SU-DHL-6 (cell line): Measurements from ENCODE around the gene CXCL10.

ENCODE experiments used
- H2AFZ ChIP-seq: fragments of 200-600 bp; sonication (generic); 2 replicates; pipeline ENCODE4 v1.6.1; 2014; ENCODE audit warnings: low read depth, mild to moderate bottlenecking, moderate library complexity, mixed read lengths, antibody characterized with exemption, low read length; ENCODE audit not compliant: severe bottlenecking
- H3F3A ChIP-seq: fragments of 200-600 bp; shearing (Covaris generic); 2 replicates; pipeline ENCODE4 v1.6.0; 2016; ENCODE audit warnings: antibody characterized with exemption, mild to moderate bottlenecking; ENCODE audit not compliant: insufficient read depth
- H3K27ac ChIP-seq: fragments of 200-600 bp; sonication (generic); 2 replicates; pipeline ENCODE4 v1.5.1; 2016; ENCODE audit warnings: low read depth, mild to moderate bottlenecking, low read length, moderate library complexity, mixed read lengths
- H3K27me3 ChIP-seq: fragments of 200-600 bp; sonication (generic), shearing (Covaris generic); 2 replicates; pipeline ENCODE4 v1.6.0; 2014; ENCODE audit warnings: mild to moderate bottlenecking, low read length
- H3K36me3 ChIP-seq: fragments of 200-600 bp; sonication (generic); 2 replicates; pipeline ENCODE4 v1.6.1; 2014; ENCODE audit warnings: mild to moderate bottlenecking, low read length, mixed read lengths
- H3K4me2 ChIP-seq: fragments of 300-600, 200-600 bp; shearing (Covaris generic), sonication (generic); 2 replicates; pipeline ENCODE4 v1.6.0; 2014; ENCODE audit warnings: low read length, low read depth, mild to moderate bottlenecking; ENCODE audit not compliant: poor library complexity, severe bottlenecking
- H3K4me3 ChIP-seq: fragments of 200-600 bp; sonication (generic); 2 replicates; pipeline ENCODE4 v1.5.1; 2014; ENCODE audit warnings: antibody characterized with exemption, low read length, mild to moderate bottlenecking, mixed read lengths; ENCODE audit not compliant: insufficient read depth, poor library complexity, severe bottlenecking
- H3K79me2 ChIP-seq: fragments of 200-600 bp; sonication (generic); 2 replicates; pipeline ENCODE4 v1.6.1; 2014; ENCODE audit warnings: mild to moderate bottlenecking, low read length, moderate library complexity; ENCODE audit not compliant: insufficient read depth
- H3K9ac ChIP-seq: fragments of 200-600 bp; sonication (generic); 2 replicates; pipeline ENCODE4 v1.7.0; 2014; ENCODE audit warnings: mild to moderate bottlenecking, low read length
- H3K9me2 ChIP-seq: fragments of 200-600 bp; sonication (generic); replicated peaks from 2 replicates; pipeline ENCODE4 v1.6.1; 2014; ENCODE audit warnings: low read length; ENCODE audit not compliant: insufficient read depth
- H3K9me3 ChIP-seq: fragments of 200-600 bp; sonication (generic); 2 replicates; pipeline ENCODE4 v1.6.1; 2014; ENCODE audit warnings: low read length, mixed read lengths; ENCODE audit not compliant: insufficient read depth
- H4K20me1 ChIP-seq: fragments of 200-600 bp; sonication (generic); 2 replicates; pipeline ENCODE4 v1.6.1; 2014; ENCODE audit warnings: low read depth, mild to moderate bottlenecking, antibody characterized with exemption, low read length, moderate library complexity, mixed read lengths
- EZH2phosphoT487 ChIP-seq: fragments of 200-600 bp; sonication (generic), shearing (Covaris generic); conservative IDR thresholded peaks from 2 replicates; pipeline ENCODE4 v1.6.1; 2018; ENCODE audit warnings: mild to moderate bottlenecking, antibody characterized with exemption, low read length, moderate library complexity, mixed read lengths
- TF ChIP-seq, protein P1 (sequence below): fragments of 200-600 bp; sonication (generic); IDR thresholded peaks from one replicate; pipeline ENCODE4 v1.5.1; 2017; ENCODE audit warnings: antibody characterized with exemption, mild to moderate bottlenecking, low read length, moderate library complexity; ENCODE audit not compliant: insufficient read depth, poor library complexity, severe bottlenecking

Gene CXCL10

DNA sequence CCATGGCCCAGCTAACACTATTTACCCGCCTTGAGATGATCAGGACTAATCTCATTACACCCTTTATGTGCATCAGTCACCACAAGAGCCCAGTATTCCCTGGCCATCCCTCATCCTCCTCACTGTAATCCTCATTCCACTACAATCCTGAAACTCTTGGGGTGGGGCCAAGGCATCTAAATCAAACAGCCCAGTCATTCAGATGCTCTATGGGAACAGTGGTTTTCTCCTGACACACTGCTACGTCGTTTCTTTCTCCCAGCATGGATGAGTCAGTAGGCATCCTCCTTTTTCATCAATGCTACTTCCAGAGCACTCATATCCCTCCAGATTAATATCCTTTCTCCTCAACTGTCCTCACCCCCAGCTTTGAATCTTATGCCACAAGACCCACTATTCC, 38.2 kb downstream of the CXCL10 start:
- Histone ChIP-seq H3K27ac (no peak overlapping the region), H3K9ac (no peak overlapping the region), H4K20me1 (peaks cover 3% of the 10 kb centered on the region; the same call in 1 of the 2 replicates), H3K9me2 (no peaks in the 10 kb centered on the region), H3K27me3 (no peaks in the 10 kb centered on the region), H2AFZ (no peak overlapping the region), H3K79me2 (peaks cover 59% of the 10 kb centered on the region), H3K4me2 (no peak overlapping the region), H3K36me3 (no peaks in the 10 kb centered on the region), H3K4me3 (no peak overlapping the region), H3K9me3 (no peaks in the 10 kb centered on the region), H3F3A (no peaks in the 10 kb centered on the region)
- TF ChIP-seq, protein P1, sequence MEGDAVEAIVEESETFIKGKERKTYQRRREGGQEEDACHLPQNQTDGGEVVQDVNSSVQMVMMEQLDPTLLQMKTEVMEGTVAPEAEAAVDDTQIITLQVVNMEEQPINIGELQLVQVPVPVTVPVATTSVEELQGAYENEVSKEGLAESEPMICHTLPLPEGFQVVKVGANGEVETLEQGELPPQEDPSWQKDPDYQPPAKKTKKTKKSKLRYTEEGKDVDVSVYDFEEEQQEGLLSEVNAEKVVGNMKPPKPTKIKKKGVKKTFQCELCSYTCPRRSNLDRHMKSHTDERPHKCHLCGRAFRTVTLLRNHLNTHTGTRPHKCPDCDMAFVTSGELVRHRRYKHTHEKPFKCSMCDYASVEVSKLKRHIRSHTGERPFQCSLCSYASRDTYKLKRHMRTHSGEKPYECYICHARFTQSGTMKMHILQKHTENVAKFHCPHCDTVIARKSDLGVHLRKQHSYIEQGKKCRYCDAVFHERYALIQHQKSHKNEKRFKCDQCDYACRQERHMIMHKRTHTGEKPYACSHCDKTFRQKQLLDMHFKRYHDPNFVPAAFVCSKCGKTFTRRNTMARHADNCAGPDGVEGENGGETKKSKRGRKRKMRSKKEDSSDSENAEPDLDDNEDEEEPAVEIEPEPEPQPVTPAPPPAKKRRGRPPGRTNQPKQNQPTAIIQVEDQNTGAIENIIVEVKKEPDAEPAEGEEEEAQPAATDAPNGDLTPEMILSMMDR: no peak
- TF ChIP-seq EZH2phosphoT487: no peak

DNA sequence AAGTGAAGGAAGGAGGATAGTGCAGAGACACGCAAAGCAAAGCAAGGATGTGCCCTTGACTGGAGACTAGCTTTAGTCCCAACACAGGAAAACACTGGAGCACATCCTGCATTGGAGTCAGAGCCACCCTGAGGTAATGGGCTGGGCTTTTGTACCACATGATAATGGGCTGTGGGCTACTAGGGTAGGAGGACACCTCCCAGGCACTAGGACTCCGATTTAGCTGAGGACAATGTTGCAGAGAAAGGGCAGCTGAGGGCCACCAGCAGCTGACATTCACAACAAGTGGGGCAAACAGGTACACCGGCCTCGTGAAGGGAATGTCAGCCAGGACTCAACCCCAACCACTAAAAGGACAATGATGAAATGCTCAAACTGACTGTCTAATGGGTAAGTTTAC, 42.7 kb downstream of the CXCL10 start:
- Histone ChIP-seq H2AFZ (no peak overlapping the region), H3K36me3 (0 out of 2 replicates have a peak, but pooled peaks cover 6% of the 10 kb centered on the region), H3K27ac (no peak overlapping the region), H3K27me3 (no peaks in the 10 kb centered on the region), H3K9me2 (no peaks in the 10 kb centered on the region), H3K4me2 (no peak overlapping the region), H3F3A (no peaks in the 10 kb centered on the region), H3K9me3 (no peaks in the 10 kb centered on the region), H3K79me2 (peaks cover 16% of the 10 kb centered on the region), H3K4me3 (no peak overlapping the region), H3K9ac (no peak overlapping the region), H4K20me1 (no peaks in the 10 kb centered on the region)
- no peak for TF ChIP-seq EZH2phosphoT487

DNA sequence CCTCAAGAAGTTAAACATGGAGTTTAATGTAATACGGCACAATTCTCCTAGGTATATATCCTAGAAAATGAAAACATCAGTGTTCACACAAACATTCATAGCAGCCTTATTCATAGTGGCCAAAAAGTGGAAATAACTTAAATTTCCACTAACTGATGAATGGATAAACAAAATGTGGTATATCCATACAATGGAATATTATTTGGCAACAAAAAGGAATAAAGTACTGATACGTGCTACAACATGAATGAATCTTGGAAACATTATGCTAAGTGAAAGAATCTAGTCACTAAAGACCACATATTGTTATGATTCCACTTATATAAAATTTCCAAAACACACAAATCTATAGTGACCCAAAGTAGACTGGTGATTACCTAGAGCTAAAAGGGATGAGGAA, 47.1 kb downstream of the CXCL10 start:
- Histone ChIP-seq H3K9ac (no peak overlapping the region), H4K20me1 (no peaks in the 10 kb centered on the region), H2AFZ (no peak overlapping the region), H3K27ac (no peak overlapping the region), H3K4me2 (no peak overlapping the region), H3K27me3 (no peaks in the 10 kb centered on the region), H3K36me3 (0 out of 2 replicates have a peak, but pooled peaks cover 9% of the 10 kb centered on the region), H3F3A (no peaks in the 10 kb centered on the region), H3K79me2 (no peaks in the 10 kb centered on the region), H3K9me2 (no peaks in the 10 kb centered on the region), H3K4me3 (no peak overlapping the region), H3K9me3 (no peaks in the 10 kb centered on the region)
- TF ChIP-seq, protein P1: no peak
- TF ChIP-seq EZH2phosphoT487: no peak

DNA sequence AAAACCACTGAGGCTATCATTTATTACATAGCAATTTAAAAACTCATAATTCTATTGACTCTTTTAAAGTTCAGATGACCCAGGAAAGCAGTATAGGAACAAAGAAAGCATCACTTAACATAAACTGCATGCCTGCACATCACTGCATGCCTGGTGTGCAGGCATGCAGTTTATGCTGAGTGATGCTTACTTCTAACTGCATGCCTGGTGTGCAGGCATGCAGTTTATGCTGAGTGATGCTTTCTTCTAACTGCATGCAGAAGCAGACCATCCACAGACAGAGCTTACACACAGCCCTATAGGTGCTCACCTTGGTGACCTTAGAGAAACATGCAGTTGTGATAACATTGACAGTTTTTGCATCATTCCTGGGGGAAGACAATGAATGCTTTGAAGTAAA, 49.5 kb downstream of the CXCL10 start:
- Histone ChIP-seq H3K27ac (no peak overlapping the region), H3K4me3 (no peak overlapping the region), H3F3A (no peaks in the 10 kb centered on the region), H3K36me3 (0 out of 2 replicates have a peak, but pooled peaks cover 9% of the 10 kb centered on the region), H3K9me3 (no peaks in the 10 kb centered on the region), H3K79me2 (no peaks in the 10 kb centered on the region), H3K27me3 (no peaks in the 10 kb centered on the region), H2AFZ (no peak overlapping the region), H3K9me2 (no peaks in the 10 kb centered on the region), H3K9ac (no peak overlapping the region), H3K4me2 (no peak overlapping the region), H4K20me1 (no peaks in the 10 kb centered on the region)
- no peak for TF ChIP-seq EZH2phosphoT487
- TF ChIP-seq, protein P1: no peak
